ENCODE measurements around the gene DDX41. TPM values are rescaled to one million over a fixed set of nuclear protein-coding genes. Genes with fewer than 3 reads are reported as not detected.
A peak's percentile ranks its signal among the peaks of the same experiment; 100 is the strongest.

The DDX41 gene
- total and polyA plus RNA-seq, 2 donors, result 71.3 to 78.0 TPM

DNA sequence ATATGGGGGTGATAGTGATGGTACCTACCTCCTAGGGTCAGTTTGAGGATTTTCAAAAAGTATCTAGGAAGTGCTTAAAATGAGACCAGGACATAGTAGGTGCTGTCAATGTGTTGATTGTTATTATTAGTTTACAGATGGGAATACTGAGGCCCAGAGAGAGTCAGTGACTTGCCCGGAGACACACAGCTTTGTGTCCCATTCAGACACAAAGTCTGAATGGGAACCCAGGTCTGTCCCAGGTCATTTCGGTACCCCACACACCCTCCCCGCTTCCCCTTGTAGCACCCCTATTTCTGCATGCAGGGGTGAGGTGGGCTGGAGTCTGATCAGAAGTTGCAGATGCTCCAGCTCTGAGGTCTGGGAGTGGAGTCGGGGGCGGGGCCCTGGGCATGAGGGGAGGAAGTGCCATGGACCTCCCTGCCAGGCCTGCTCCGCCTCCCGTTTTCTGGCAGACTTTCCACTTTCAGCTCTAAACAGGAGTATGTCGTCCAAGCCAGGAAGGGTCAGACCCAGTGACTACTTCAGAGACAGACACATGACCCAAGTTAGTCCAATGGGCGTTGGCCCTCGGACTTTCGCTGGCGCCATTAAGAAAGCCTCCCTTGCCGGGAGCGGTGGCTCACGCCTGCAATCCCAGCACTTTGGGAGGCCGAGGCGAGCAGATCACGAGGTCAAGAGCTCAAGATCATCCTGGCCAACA is 40.1 kb downstream of the DDX41 start:
- no peak for DNase-seq (ENCODE audit: low read depth in 6 of 9, low spot score in 9 of 9)
- Histone ChIP-seq H3K36me3 (ENCODE audit: control insufficient read depth in 2 of 2, insufficient read depth in 2 of 2, low read length in 1 of 2) (no peaks in the 10 kb centered on the region), H3K4me1 (ENCODE audit: control insufficient read depth in 2 of 2, insufficient read depth in 2 of 2, low read length in 2 of 2) (peaks cover 28 to 64% of the 10 kb centered on the region in 2 donors), H3K4me3 (ENCODE audit: low read length in 2 of 2) (no peak overlapping the region), H3K9me3 (ENCODE audit: control insufficient read depth in 2 of 2, insufficient read depth in 1 of 2, low read length in 1 of 2) (peaks cover 0 to 3% of the 10 kb centered on the region in 2 donors), H3K27me3 (ENCODE audit: control insufficient read depth in 2 of 2, insufficient read depth in 1 of 2, low read length in 1 of 2) (peaks cover 0 to 8% of the 10 kb centered on the region in 2 donors), H3K27ac (ENCODE audit: low read depth in 1 of 2, low read length in 1 of 2) (no peak overlapping the region)
- WGBS, result 97% methylated on average over 18 of the region's 18 CpGs

DNA sequence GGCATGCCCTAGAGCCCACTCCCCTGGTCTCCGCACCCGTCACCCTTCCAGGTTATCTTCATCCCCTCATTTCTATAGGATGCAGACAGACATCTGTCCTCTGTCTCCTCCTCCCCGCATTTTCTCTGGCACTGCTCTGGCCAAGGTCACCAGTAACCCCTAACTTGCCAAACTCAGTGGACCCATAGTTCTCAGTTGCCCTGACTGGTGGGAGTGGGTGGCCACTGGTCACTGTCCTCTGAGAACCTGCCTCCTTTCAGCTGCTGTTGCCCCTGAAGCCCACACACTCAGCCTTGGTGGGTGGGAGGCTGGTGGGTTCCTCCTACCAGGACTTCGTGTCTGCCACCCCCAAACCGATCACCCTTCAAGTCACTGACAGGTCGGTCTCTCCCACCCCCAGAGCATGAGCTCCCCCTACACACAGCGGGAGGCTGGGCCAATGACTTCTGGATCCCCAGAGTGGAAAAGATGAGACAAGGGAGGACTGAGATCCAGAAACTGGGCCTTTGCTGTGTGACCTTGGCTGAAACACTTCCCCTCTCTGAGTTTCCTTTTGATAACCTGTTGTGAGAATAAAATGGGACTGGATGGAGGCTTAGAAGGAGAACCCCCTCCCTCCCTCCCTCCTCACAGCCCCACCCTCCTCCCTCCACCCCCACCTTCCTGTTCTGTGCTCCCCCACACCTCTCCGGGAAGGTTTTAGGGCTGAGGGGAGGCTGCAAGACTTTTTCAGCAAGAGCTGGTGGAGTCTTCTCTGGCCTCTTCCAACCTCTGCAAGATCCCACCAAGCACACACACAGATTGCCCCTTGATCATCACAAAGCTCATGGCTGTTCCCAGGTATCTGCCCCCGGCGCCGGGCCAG is 41.0 kb downstream of the DDX41 start:
- Histone ChIP-seq H3K36me3 (ENCODE audit: control insufficient read depth in 2 of 2, insufficient read depth in 2 of 2, low read length in 1 of 2) (peaks cover 0 to 6% of the 10 kb centered on the region in 2 donors), H3K4me3 (ENCODE audit: low read length in 2 of 2) (no peak overlapping the region), H3K27me3 (ENCODE audit: control insufficient read depth in 2 of 2, insufficient read depth in 1 of 2, low read length in 1 of 2) (peaks cover 0 to 8% of the 10 kb centered on the region in 2 donors), H3K4me1 (ENCODE audit: control insufficient read depth in 2 of 2, insufficient read depth in 2 of 2, low read length in 2 of 2) (peaks cover 31 to 73% of the 10 kb centered on the region in 2 donors), H3K9me3 (ENCODE audit: control insufficient read depth in 2 of 2, insufficient read depth in 1 of 2, low read length in 1 of 2) (peaks cover 0 to 3% of the 10 kb centered on the region in 2 donors), H3K27ac (ENCODE audit: low read depth in 1 of 2, low read length in 1 of 2) (peak overlapping the region in 1 of 2 donors; percentile 13)
- WGBS, result 83% methylated on average over 11 of the region's 11 CpGs
- no peak for DNase-seq (ENCODE audit: low read depth in 6 of 9, low spot score in 9 of 9)

DNA sequence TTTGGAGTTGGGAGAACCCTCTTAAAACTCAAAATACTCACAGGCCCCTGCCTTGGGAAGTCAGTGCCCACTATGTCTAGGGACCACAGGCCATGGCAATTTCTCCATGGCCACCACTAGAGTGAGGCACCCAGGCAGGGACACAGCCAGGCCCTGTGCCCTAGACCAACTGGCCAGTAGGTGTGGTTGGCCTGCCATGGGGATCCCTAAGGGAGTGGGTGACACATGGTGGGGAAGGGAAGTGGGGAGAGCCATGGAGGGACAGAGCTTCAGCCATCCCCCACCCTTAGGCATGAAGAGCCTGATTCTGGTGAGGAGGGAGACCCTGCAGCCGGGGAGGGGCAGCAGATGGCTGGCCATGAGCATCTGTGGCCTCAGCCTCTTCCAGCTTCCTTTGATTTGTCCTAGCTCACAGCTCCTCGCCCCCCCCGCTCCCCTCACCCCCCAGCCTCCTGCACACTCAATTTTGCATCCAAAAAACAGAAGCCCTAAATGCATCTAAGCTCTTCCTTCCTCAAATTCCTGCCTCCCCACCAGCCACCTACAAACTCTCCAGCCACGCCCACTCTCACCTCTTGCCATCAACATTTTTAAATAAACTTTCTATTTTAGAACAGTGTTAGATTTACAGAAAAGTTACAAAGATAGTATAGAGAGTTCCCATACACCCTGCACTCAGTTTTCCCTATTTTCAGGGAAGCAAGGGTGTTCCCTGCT is 41.8 kb downstream of the DDX41 start:
- DNase-seq (ENCODE audit: low read depth in 6 of 9, low spot score in 9 of 9), result no peak
- H3K36me3 ChIP-seq (ENCODE audit: control insufficient read depth in 2 of 2, insufficient read depth in 2 of 2, low read length in 1 of 2), result peaks cover 0 to 7% of the 10 kb centered on the region in 2 donors
- peaks cover 0 to 3% of the 10 kb centered on the region in 2 donors for H3K9me3 ChIP-seq (ENCODE audit: control insufficient read depth in 2 of 2, insufficient read depth in 1 of 2, low read length in 1 of 2)
- 37% methylated on average over 4 of the region's 4 CpGs for WGBS
- peaks cover 36 to 81% of the 10 kb centered on the region in 2 donors for H3K4me1 ChIP-seq (ENCODE audit: control insufficient read depth in 2 of 2, insufficient read depth in 2 of 2, low read length in 2 of 2)
- H3K27me3 ChIP-seq (ENCODE audit: control insufficient read depth in 2 of 2, insufficient read depth in 1 of 2, low read length in 1 of 2), result peaks cover 0 to 8% of the 10 kb centered on the region in 2 donors
- no peak overlapping the region for H3K4me3 ChIP-seq (ENCODE audit: low read length in 2 of 2)
- H3K27ac ChIP-seq (ENCODE audit: low read depth in 1 of 2, low read length in 1 of 2), result no peak overlapping the region

DNA sequence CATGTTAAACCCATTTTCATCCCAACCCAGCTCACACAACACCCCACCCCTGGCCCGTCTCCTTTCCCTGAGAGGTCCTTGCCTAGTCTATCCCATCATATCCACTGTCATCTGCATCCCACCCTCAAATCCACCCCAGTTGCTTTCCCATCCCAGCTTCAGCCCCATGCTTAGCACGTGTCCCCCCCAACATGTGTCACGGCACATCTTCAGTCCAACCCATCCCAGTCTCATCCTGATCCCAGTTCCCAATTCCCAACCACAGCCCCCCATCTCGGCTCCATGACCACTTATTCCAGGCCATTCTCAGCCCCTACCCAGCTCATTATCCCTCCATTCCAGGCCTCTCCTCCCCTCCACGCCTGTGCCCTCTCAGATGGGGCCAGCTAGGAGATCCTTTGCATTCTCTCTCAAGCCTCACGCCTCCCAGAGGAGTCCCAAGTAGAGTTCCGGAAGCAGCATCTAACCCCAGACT is 42.7 kb downstream of the DDX41 start:
- peaks cover 5 to 7% of the 10 kb centered on the region in 2 donors for H3K36me3 ChIP-seq (ENCODE audit: control insufficient read depth in 2 of 2, insufficient read depth in 2 of 2, low read length in 1 of 2)
- WGBS, result 88% methylated on average over 7 of the region's 7 CpGs
- peaks cover 30 to 77% of the 10 kb centered on the region in 2 donors for H3K4me1 ChIP-seq (ENCODE audit: control insufficient read depth in 2 of 2, insufficient read depth in 2 of 2, low read length in 2 of 2)
- no peak overlapping the region for H3K27ac ChIP-seq (ENCODE audit: low read depth in 1 of 2, low read length in 1 of 2)
- H3K9me3 ChIP-seq (ENCODE audit: control insufficient read depth in 2 of 2, insufficient read depth in 1 of 2, low read length in 1 of 2), result peaks cover 0 to 3% of the 10 kb centered on the region in 2 donors
- peaks cover 0 to 8% of the 10 kb centered on the region in 2 donors for H3K27me3 ChIP-seq (ENCODE audit: control insufficient read depth in 2 of 2, insufficient read depth in 1 of 2, low read length in 1 of 2)
- no peak for DNase-seq (ENCODE audit: low read depth in 6 of 9, low spot score in 9 of 9)
- H3K4me3 ChIP-seq (ENCODE audit: low read length in 2 of 2), result peak overlapping the region in 1 of 2 donors; percentile 81

DNA sequence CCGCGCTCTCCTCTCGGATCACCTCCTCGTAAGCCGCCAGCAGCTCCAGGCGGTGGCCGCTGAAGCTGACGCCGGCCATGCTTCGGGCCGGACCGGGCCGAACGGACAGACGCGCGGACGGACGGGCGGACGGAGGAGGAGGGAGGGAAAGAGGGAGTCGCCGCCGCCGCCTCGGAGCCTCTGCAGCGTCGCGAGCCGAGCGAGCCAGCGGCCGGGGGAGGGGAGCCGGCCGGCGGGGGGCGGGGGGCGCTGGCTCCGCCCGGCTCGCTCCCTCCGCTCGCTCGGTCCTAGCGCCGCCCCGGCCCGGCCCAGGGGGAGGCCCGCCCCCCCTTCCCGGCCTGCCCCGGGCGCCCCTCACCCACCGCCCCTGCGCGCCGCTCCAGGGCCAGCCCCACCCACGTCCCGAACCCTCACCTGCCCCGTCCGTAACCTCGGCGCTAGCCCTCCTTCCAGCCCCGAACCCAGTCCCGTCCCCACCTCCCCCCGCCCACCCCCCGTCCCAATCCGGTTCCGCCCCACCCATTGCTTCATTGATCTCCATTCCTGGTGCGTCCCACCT is 43.2 kb downstream of the DDX41 start, which contains the start of gene DBN1:
TSS of gene DBN1 (minus strand) at position 192 of the 559 bp plus-strand sequence. CDS start at position 79, 113 bp downstream.
- Histone ChIP-seq H3K9me3 (ENCODE audit: control insufficient read depth in 2 of 2, insufficient read depth in 1 of 2, low read length in 1 of 2) (peaks cover 0 to 3% of the 10 kb centered on the region in 2 donors), H3K27ac (ENCODE audit: low read depth in 1 of 2, low read length in 1 of 2) (peak within 1 kb of the TSS; percentile 8 to 58), H3K4me1 (ENCODE audit: control insufficient read depth in 2 of 2, insufficient read depth in 2 of 2, low read length in 2 of 2) (peaks cover 25 to 71% of the 10 kb centered on the region in 2 donors), H3K27me3 (ENCODE audit: control insufficient read depth in 2 of 2, insufficient read depth in 1 of 2, low read length in 1 of 2) (peaks cover 0 to 8% of the 10 kb centered on the region in 2 donors), H3K4me3 (ENCODE audit: low read length in 2 of 2) (peak within 1 kb of the TSS; percentile 44 to 81), H3K36me3 (ENCODE audit: control insufficient read depth in 2 of 2, insufficient read depth in 2 of 2, low read length in 1 of 2) (peaks cover 7 to 9% of the 10 kb centered on the region in 2 donors)
- DNase-seq (ENCODE audit: low read depth in 6 of 9, low spot score in 9 of 9), result peak in 2 of 9 donors; percentile 45 to 69
- 4% methylated on average over 68 of the region's 69 CpGs for WGBS

DNA sequence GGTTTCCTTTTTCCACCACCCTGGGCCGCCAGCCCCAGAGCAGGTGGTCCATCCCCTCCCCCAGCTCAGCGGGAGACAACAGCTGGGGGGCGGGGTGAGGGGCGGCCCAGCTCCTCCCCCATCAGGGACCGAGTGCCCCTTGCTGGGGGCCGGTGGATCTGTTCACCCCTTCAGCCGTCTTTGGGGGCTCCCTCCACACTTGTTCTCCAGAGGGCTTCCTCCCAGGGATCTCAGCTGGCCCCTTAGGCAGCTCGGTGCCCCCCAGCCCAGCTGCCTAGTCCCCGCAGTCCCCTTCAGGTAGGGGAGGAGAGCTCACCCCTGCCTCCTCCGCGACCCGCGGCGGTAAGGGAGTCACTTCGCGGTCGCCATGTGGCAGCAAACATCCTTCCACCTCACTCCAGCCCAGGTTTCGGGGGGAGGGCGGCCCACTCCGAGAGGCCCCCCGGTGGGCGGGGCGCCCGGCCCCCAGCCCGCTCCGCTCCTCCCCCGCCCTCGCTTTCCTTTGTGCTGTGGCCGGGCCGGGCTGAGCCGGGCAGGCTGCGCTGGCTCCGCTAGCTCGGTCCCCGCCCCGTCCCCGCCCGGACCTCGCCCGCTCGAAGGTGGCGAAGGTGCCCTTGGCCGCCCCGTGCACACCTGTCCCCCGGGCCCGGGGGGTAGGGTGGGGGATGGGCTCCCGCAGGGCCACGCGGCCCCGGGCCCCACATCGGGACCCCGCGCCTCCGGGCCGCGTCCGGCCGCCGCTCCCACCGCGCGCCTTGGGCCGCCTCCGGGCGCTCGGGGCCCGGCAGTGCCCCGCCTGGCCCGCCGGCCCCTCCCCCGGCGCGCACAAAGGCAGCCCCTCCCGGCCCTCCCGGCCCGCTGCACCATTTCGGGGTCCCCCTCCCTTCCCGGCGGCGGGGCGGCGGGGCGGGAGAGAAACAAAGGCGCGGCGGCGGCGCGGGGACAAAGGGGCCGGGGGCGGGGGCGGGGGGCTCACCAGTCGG is 44.0 kb downstream of the DDX41 start:
- Histone ChIP-seq H3K27me3 (ENCODE audit: control insufficient read depth in 2 of 2, insufficient read depth in 1 of 2, low read length in 1 of 2) (peaks cover 0 to 8% of the 10 kb centered on the region in 2 donors), H3K9me3 (ENCODE audit: control insufficient read depth in 2 of 2, insufficient read depth in 1 of 2, low read length in 1 of 2) (peaks cover 0 to 3% of the 10 kb centered on the region in 2 donors), H3K4me1 (ENCODE audit: control insufficient read depth in 2 of 2, insufficient read depth in 2 of 2, low read length in 2 of 2) (peaks cover 24 to 65% of the 10 kb centered on the region in 2 donors), H3K27ac (ENCODE audit: low read depth in 1 of 2, low read length in 1 of 2) (peak overlapping the region; percentile 8 to 58), H3K4me3 (ENCODE audit: low read length in 2 of 2) (peak overlapping the region; percentile 44 to 81), H3K36me3 (ENCODE audit: control insufficient read depth in 2 of 2, insufficient read depth in 2 of 2, low read length in 1 of 2) (peaks cover 11 to 15% of the 10 kb centered on the region in 2 donors)
- WGBS, result under 1% methylated on average over 93 of the region's 93 CpGs
- DNase-seq (ENCODE audit: low read depth in 6 of 9, low spot score in 9 of 9), result peak in 7 of 9 donors; percentile 45 to 83 (median 56)

DNA sequence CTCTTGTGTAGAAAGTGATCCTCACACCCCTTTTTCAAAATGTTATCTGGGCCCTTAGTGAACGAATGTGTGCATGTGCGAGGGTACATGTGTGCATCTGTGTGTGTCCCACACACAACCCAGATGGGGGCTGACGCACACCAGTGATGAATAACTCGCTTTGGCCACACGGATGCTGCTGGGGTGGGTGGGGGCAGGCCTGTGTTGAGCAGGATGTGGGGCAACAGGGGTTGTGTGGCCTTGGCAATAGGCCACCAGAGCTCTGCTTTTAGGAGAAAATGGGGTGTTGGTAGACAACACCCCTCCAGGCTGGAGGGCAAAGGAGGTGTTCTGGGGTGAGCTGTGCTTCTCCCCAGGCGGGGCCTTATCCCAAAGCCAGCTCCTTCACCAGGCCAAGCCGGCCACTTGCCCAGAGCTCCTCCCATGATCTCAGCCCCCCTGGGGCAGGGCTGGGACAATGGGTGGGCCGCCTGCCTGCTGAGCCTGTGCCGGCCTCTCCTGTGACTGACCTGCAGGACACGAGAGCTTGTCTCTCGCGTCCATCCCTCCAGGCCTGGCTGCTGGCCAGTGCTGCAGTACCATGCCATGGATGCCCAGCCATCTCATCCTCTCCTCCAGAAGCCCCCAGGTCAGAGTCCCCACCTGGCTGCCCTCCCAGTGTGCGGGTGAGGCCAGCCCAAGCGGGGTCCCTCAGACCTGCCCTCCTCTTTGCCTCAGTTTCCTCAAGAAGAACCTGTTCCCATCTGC is 45.0 kb downstream of the DDX41 start:
- DNase-seq (ENCODE audit: low read depth in 6 of 9, low spot score in 9 of 9), result no peak
- 93% methylated on average over 14 of the region's 14 CpGs for WGBS
- Histone ChIP-seq H3K9me3 (ENCODE audit: control insufficient read depth in 2 of 2, insufficient read depth in 1 of 2, low read length in 1 of 2) (peaks cover 0 to 3% of the 10 kb centered on the region in 2 donors), H3K36me3 (ENCODE audit: control insufficient read depth in 2 of 2, insufficient read depth in 2 of 2, low read length in 1 of 2) (peaks cover 20 to 24% of the 10 kb centered on the region in 2 donors), H3K4me1 (ENCODE audit: control insufficient read depth in 2 of 2, insufficient read depth in 2 of 2, low read length in 2 of 2) (peaks cover 24 to 61% of the 10 kb centered on the region in 2 donors), H3K27ac (ENCODE audit: low read depth in 1 of 2, low read length in 1 of 2) (no peak overlapping the region), H3K4me3 (ENCODE audit: low read length in 2 of 2) (peak overlapping the region; percentile 44 to 81), H3K27me3 (ENCODE audit: control insufficient read depth in 2 of 2, insufficient read depth in 1 of 2, low read length in 1 of 2) (peaks cover 0 to 8% of the 10 kb centered on the region in 2 donors)
